GM21786 (cell line): Measurements from ENCODE around the gene ALG6.
A peak's percentile ranks its signal among the peaks of the same experiment; 100 is the strongest.

Experiments used
- ATAC-seq: cut with Tn5 transposase; IDR thresholded peaks from one replicate; pipeline ENCODE4 v1.9.1; 2021; ENCODE audit not compliant: unreplicated experiment

Gene ALG6

DNA sequence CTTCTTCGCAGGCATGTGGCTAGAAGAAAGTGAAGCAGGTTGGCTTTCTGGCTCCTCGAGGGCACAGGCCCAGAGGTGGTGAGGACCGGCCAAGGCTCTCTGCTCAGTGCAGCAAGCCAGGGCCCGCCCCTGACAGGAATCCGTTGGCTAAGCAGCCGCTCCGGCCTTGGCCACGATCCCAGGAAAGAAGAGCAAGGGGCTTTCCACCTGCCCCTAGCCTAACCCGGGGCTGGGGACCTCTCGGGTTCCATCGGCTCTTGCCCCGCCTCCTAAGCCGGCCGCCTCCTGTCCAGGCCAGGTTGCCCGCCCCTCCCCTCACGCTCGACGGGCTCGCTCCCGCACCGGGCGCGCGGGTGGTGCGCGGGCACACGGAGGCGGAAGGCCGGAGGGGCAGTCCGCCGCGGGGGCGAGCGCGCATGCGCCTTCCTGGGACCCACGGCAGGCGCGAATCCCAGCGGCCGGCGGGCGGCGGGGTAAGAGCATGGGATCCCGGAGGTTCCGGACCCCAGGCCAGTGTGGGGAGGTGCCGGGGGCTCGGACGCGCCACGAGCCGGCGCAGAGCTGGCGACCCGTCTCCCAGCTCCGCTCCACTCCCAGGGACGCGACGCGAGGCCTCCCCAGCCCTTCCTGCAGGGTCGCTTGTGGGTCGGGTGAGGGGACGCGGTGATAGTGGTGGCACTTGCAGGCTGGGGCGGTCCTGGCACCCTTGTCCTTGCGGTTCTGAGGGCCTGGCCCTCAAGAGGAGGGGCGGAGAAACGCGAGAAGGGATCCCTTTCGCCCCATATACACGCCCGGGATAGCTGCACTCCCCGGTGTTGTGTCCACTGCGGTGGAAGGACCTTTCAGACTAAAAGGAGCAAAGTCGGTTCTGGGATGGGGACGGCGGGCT, at the start of gene ALG6:
Gene ALG6 (plus strand): TSS at position 413 of the 889 bp plus-strand sequence. CDS start 3,351 bp downstream, outside the sequence.
- ATAC-seq, result peak; percentile 94

DNA sequence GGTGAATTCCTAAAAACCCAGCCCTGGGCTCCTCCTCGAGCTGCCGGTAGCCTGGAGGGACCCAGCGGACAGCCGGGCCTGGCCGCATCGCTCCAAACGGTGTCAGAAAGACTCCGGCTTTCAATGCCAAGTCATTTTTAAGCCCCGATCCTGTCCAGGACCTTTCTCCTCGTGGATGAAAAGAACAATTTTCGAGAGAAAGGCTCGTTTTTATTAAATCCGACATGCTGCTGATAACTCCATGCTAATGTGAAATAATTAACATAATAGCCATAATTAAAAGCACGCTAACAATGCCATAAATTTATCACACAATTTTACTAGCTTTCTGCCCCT, 49.6 kb upstream of the ALG6 start:
- ATAC-seq, result no peak

DNA sequence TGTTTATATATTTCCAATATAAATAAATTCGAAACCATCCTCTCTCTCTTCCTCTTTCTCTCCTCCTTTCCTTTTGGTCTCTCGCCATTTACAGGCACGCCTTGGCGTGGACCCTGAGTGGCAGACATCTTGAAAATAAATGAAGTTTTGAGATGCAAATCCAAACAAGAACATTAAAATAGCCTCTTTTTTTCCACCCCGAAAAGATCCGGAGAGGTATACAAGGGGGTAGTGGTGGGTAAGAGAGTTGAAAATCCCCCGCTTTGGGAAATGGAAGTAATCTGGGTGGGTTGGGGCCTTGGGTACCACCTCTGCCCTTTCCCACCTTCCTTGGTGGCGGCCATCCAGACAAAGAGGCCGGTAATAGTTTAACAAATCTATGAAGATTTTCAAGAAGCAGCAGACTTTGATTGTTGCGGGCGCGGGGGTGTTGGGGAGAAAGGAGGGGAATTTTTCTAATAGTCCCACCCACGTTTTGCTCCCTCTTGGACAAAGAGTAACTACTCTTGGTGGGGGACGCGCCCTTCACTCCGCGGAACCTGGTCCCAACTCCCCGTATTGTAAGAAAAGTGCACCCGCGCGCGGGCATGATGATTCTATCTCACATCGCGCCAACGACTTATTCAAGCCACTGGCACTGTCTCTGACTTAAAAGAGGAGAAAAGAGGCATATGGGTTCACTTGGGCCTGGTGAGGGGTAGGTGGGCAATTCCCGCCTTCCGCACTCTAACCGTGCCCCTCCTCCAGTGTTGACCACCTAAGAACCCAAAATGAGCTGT, 49.0 kb upstream of the ALG6 start:
- no peak for ATAC-seq

DNA sequence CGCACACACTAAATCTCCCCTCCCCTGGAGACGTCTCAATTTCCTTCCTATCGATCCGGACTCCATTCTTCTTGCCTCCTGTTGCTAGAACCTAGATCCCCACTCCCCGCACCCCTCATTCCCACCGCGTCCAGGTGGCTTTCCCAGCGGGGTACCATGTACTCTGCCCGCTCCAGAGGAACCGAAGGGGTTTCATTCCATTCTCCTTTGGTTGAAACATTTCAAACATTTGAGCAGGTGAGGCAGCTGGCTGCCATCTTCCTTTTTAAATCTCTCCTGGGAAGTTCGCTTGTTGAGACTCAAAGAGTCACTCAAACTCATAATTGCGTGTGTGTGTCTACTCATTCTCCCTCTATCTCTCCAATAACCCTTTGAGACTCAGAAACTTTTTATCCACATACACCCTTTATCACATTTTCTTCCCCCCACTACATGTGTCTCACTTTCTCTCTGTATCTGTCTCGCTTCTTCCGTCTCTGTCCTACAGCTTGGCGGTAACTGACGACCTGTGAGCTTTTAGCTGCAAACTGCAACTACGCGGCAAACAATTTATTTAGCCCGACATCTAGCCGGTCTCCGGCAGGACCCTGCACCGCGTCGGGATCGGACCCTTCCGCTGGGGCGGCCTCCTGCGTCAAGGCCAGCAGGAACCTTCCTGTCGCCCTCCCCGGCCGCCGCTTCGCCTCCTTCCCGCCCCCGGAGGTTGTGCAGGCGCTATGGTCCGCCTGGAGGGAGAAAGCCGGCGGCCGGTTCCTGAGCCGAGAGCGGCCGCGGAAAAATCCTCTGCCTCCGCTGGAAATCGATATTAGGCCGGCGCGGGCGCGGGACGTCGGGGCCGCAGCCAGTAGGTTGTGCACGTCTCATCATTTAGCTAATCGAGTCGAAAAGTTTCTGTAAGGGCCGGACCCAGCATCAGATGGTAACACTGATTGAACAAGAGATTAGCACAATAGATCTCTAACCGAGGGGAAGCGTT, 48.1 kb upstream of the ALG6 start:
- no peak for ATAC-seq

DNA sequence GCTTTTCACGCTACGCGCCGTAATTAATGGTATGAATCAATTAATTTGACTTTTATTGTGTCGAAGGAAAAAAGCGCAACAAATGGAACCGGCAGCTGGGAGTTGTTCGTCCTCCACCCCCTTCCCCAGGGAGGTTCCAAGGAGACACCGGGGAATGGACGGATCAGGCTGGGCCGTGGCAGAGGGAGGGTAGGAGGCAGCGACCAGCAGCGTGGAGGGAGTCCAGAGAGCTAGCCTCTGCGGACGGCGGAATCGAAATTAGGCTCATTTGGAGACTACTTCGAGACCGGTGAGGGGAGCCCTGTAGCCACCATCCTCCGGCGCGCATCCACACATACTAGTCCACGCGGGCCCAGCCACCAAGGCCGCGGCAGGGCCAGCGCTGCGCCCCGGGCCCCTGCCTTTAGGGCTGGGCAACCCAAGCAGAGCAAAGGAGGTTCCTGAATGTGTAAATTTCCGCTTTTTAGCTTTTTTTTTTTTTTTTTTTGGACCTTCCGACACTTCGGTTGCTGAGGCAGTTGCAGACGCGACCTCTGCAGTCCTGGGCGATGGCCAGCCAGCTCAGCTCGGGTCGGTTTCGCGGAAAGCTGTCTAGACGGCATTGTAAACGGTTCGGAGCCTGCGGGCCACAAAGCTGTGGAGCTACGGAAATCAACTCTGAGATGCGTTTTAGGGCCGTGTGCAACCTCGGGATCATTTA, 47.3 kb upstream of the ALG6 start:
- no peak for ATAC-seq

DNA sequence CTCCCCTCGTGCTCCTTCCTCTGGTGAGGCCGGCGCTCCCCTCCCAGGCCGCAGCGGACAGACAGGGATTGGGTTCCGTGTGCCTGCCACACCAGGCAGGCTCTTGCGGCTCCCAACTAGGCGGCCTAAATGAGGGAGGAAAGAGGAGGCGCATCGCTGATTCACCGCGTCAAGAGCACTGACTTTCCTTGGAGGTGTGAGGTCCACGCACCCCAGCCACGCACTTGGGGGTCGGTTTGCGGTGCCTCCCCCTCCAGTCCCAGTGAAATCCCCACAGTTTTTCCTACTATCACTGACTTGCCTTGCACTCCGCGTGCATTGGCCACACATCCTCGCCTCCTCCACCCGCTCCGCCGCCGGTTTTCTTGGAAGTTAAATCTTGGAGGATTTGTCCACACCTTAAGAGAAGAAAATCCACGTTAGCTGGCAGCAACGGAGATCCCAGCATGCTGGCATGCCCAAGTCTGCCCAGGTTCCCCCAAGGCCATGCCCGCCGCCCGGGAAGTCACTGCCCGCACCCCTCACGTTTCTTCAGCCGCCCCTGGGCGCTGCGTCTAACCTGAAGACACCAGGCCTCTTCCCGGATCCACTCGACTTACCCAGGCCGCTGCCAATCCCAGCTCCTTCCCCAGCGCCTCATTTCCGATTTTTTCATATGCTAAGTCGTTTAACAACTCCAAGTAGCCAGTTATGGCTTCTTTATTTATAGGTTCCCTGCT, 46.2 kb upstream of the ALG6 start:
- no peak for ATAC-seq

DNA sequence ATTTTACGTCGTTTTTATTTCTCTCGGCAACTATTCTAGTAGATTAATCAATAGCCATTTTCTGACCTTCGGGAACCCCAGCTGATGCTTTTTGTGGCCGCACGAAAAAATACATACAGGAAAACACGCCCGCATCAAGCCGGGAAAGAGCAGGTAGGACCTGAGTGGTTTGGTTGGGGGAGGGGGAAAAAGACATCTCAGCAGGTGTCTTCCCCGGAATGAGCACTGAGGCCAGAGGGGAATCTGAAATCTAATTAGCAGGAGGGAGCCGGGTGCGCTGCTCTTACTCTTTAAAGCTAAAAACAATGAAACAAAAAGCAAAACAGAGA, 45.7 kb upstream of the ALG6 start:
- no peak for ATAC-seq

DNA sequence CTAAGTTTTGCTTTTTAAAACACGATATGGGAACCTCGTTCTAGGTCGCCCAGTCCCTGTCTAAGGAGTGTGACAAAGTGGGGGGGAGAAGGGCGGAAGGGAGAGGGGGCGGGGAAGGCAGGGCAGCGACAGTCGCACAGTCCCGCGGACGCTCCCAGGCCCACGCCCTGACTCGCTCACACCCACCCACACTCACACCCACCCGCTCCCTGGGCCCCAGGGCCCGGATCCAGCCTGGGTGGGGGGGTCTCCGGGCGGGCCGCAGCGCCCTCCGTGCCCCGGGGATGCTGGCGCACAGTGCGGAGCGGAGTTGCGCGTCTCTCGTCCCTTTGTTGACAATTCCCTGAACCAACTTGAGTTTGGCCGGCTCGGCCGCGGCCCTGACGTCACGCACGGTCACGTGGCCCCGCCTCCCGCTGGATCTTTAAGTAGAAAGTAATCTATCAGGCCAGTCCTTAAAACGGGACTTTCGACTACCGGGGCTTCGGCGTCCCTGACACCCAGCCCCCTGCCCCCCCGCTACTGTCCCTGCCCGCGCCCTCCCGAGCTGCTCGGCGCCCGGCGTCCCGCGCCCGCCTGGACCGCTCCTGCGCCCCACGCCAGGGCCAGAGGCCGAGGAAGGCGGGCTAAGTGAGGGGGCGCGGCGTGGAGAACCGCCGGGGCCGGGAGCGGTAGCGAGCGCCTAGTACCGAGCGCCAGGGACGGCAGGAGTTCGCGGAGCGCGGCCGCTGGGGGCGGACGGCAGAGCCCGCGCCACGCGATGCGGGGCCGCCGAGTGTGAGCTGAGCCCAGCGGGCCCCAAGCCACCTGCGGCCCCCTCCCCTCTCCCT, 45.1 kb upstream of the ALG6 start, which contains the start of gene FOXD3:
Gene FOXD3 (plus strand): TSS at position 454 of the 830 bp plus-strand sequence. CDS start 492 bp downstream, outside the sequence.
- peak; percentile 33 for ATAC-seq

DNA sequence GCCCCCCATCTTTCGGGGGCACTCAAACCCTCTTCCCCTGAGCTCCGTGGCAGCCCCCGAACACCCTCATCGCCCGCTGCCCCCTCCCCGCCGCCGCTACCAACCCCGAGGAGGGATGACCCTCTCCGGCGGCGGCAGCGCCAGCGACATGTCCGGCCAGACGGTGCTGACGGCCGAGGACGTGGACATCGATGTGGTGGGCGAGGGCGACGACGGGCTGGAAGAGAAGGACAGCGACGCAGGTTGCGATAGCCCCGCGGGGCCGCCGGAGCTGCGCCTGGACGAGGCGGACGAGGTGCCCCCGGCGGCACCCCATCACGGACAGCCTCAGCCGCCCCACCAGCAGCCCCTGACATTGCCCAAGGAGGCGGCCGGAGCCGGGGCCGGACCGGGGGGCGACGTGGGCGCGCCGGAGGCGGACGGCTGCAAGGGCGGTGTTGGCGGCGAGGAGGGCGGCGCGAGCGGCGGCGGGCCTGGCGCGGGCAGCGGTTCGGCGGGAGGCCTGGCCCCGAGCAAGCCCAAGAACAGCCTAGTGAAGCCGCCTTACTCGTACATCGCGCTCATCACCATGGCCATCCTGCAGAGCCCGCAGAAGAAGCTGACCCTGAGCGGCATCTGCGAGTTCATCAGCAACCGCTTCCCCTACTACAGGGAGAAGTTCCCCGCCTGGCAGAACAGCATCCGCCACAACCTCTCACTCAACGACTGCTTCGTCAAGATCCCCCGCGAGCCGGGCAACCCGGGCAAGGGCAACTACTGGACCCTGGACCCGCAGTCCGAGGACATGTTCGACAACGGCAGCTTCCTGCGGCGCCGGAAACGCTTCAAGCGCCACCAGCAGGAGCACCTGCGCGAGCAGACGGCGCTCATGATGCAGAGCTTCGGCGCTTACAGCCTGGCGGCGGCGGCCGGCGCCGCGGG, 44.2 kb upstream of the ALG6 start:
- no peak for ATAC-seq

DNA sequence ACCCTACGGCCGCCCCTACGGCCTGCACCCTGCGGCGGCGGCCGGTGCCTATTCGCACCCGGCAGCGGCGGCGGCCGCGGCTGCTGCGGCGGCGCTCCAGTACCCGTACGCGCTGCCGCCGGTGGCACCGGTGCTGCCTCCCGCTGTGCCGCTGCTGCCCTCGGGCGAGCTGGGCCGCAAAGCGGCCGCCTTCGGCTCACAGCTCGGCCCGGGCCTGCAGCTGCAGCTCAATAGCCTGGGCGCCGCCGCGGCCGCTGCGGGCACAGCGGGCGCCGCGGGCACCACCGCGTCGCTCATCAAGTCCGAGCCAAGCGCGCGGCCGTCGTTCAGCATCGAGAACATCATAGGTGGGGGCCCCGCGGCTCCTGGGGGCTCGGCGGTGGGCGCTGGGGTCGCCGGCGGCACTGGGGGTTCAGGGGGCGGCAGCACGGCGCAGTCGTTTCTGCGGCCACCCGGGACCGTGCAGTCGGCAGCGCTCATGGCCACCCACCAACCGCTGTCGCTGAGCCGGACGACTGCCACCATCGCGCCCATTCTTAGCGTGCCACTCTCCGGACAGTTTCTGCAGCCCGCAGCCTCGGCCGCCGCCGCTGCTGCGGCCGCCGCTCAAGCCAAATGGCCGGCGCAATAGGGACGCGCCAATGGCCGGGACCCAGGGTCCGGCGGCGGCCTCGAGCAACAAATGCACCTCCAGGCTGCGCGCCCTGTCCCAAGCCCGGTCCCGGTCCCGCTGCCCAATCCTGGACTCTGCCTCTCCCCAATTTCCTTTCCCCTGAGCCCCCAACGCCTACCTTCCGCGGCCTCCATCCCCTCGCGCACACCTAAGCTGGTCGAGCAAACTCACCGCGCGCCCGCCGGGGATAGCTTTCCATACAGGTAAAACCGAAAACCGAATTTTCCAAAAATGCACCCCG, 43.3 kb upstream of the ALG6 start:
- no peak for ATAC-seq

DNA sequence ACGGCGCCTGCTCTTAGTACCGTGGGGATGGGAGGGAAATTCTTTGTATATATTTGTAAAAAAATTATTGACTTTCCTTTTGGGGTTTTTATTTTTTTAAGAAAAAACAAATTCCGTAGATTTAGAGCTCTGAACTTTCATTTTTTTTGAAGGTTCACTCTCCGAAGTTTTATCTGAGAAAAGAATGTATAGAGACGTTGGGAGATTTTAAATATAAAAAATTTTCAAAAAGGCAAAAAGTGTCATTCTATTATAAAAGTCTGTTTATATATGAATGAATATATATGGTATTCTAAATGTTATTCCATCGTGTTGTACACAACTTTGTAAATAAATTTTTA, 42.7 kb upstream of the ALG6 start:
- no peak for ATAC-seq

DNA sequence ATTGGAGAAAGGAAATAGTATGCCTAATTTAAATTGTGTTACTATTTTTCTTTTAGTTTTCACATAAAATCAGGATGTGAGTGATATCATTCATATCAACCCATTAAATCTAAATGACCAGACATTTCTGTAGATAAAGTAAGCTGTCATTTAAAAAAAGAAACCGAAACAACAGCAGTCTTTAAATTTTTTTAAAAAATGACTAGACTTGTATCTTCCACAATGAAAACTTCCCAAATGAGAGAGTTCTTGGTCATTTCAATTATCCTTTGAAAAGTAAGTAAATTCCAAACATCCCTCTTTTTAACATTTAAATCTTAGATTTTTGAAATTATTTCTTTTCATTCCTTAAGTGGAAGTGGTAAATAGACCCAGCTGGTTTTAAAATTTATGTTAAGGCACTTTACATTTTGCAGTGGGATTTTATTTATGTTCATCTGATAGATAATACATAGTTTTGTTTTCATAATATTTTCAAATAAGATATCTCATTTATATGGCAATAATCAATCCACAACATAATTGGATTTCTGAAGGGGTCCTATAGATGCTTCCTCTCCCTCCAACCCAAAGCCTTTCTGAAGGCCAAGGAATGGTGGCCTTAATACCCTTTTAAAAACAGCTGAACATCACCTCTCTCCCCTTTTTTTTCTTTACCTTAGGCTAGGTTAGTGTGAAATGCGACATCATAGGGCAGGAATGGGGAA, 42.0 kb upstream of the ALG6 start:
- ATAC-seq, result no peak

DNA sequence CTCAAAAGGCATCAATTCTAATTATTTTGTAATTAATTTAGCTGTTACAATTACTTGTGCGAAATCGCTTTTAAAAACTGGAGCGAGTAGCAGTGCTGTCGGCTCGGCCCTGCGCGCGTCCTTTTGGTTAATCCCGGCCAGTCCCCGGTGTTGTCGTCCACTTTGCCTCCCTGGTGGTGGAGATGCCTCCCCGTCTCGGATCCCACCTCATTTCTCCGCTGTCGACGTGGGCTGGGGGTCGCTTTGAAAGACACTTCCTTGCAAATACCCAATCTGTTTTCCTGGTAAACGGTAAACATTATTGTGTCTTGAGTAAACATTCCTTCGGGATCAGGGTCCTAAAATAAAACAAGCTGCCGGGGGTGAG, 41.3 kb upstream of the ALG6 start:
- ATAC-seq, result no peak

DNA sequence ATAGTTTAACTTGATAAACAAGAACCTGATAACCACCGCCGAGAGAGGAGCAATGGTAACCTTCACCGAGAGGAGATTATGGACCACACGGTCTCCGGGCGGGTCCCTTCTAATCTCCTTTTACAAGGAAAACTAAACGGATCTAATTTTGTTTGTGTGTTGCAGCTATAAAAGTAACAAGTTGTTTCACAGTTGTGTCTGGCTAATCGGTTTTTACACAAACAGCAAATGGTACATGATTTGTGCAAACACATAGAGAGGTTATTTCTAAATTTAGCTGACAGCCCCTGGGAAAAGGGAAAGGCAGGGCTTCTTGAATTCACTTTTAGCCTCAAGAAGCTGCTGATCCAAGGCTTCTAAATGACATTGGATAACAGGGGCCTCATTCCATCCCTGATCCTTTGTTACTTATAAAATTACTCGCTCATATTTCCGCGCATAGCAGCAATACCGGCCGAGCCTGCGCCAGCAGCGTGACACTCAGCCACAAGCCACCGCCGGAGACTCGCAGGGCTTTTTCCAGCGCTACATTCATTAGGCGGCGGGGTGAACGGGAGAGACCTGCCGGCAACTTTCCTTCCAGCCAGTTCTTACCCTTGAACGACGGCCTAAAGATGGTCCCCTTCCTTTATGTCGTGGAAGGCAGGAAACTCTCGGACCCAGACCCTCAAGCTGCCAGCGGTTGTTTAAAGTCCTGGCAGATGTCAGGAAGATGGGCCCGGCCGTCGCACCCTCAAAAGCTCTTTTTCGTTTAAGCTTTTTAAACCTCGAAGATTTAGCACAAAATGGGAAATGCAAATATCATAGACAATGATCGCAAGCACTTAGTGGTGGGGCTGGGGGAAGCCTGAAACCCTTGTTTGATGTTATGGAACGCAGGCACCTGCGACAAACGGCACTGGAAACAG, 40.7 kb upstream of the ALG6 start:
- no peak for ATAC-seq

DNA sequence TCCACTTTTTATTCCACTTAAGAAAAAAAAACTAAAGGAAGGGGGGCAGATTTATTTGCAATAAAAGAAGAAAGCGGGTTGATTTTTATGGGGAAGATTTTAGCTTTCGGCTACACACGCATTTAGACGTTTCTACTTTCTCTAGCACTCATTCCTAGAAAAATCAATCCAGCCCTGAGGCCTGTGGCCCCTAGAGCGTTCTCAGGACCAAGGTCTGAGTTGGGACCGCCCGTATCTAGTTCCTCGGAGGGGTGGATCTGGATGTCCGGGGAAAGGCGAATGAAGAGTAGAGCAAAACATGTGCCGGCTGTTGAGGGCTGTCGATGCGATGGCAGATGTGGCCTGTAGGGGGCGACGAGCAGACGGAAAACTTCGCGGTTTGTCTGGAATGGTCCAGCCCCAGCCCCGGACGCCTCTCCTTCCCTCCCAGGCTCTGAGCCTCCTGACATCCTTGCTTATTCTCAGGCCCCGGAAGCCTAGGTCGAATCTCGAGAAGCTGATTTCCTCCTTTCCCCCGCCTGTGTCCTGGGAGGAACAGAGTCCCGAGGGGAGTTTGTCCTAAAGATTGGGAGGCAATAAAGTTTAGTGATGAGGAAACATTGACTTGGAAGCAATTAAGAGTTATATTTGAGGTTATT, 39.9 kb upstream of the ALG6 start:
- peak; percentile 63 for ATAC-seq
